Fibroblast of skin of left quadriceps (primary cell): ENCODE data around the gene LDLRAP1.
"Not testable (repeated sequence)": the region's sequence is repeated elsewhere in the genome, so short reads cannot be mapped to it uniquely, and the experiment has no call there.

ENCODE experiments used
- DNase-seq, 2 experiments: peaks; one replicate each; pipeline ENCODE4 v3.0.0-alpha.2; 2013; ENCODE audit warnings: low read depth in 2 of 2

LDLRAP1 gene

GRCh38 chr1:25543425-25544242 is at the start of gene LDLRAP1:
TSS of gene LDLRAP1 (plus strand) at chr1:25543606. CDS start at chr1:25543699, 93 bp downstream.
- DNase-seq = peak; percentile 46 to 48

- DNase-seq = no peak
Observed at GRCh38 chr1:25494952-25495351, 48.5 kb upstream of the LDLRAP1 start.

GRCh38 chr1:25500694-25501093 is 42.7 kb upstream of the LDLRAP1 start:
- DNase-seq = no peak

- DNase-seq = peak; percentile 88
Observed at GRCh38 chr1:25501235-25502058, 42.0 kb upstream of the LDLRAP1 start.

- peak; percentile 63 to 64 for DNase-seq
Observed at GRCh38 chr1:25502957-25503356, 40.4 kb upstream of the LDLRAP1 start.

GRCh38 chr1:25503551-25504426 is 39.6 kb upstream of the LDLRAP1 start:
- DNase-seq = no peak

GRCh38 chr1:25504706-25505595 is 38.5 kb upstream of the LDLRAP1 start:
- peak; percentile 30 to 32 for DNase-seq

- peak; percentile 38 to 46 for DNase-seq
Observed at GRCh38 chr1:25505656-25506385, 37.6 kb upstream of the LDLRAP1 start.

- DNase-seq = not testable (repeated sequence)
Observed at GRCh38 chr1:25506566-25507463, 36.6 kb upstream of the LDLRAP1 start.

- DNase-seq = no peak
Observed at GRCh38 chr1:25513666-25514065, 29.7 kb upstream of the LDLRAP1 start.

GRCh38 chr1:25515033-25515432 is 28.4 kb upstream of the LDLRAP1 start:
- no peak for DNase-seq

- DNase-seq = no peak
Observed at GRCh38 chr1:25516686-25517085, 26.7 kb upstream of the LDLRAP1 start.

- DNase-seq = no peak
Observed at GRCh38 chr1:25517476-25518394, 25.7 kb upstream of the LDLRAP1 start.

GRCh38 chr1:25519624-25520023 is 23.8 kb upstream of the LDLRAP1 start:
- DNase-seq = no peak

- no peak for DNase-seq
Observed at GRCh38 chr1:25520446-25521061, 22.9 kb upstream of the LDLRAP1 start.

- DNase-seq = no peak
Observed at GRCh38 chr1:25522031-25522655, 21.3 kb upstream of the LDLRAP1 start.

- no peak for DNase-seq
Observed at GRCh38 chr1:25523542-25523941, 19.9 kb upstream of the LDLRAP1 start.
